CD4-positive, alpha-beta memory T cell (primary cell): ENCODE measurements around the gene OR4S1. TPM values are rescaled to one million over a fixed set of nuclear protein-coding genes. Genes with fewer than 3 reads are reported as not detected.
"Not testable (repeated sequence)": the region's sequence is repeated elsewhere in the genome, so short reads cannot be mapped to it uniquely, and the experiment has no call there.

Experiments
- CTCF ChIA-PET: fragments of 350-600 bp; sonication (Branson Sonifier 250); formaldehyde crosslinking; loops from one replicate; lab custom pipeline; 2021; ENCODE audit warnings: inconsistent platforms; ENCODE audit not compliant: partially characterized antibody; lab: Charles Lee
- POLR2A ChIA-PET: fragments of 350-600 bp; sonication (Branson Sonifier 250); formaldehyde crosslinking; loops from one replicate; lab custom pipeline; 2021; ENCODE audit not compliant: partially characterized antibody; lab: Charles Lee
- DNase-seq, 5 donors: peaks; one replicate each; pipeline versions ENCODE4 v3.0.0 to v3.0.0-alpha.2; 2020 to 2022; ENCODE audit warnings: mixed read lengths in 1 of 5
- H3K27ac ChIP-seq: one replicate; pipeline ENCODE4 v1.7.0; 2013; ENCODE audit warnings: low read depth, low read length
- H3K27me3 ChIP-seq: 2 replicates; pipeline ENCODE4 v1.7.0; 2013; ENCODE audit warnings: mild to moderate bottlenecking, low read length, moderate library complexity; ENCODE audit not compliant: insufficient read depth
- H3K36me3 ChIP-seq: 2 replicates; pipeline ENCODE4 v1.7.0; 2013; ENCODE audit warnings: mild to moderate bottlenecking, low read length, moderate library complexity; ENCODE audit not compliant: insufficient read depth
- H3K4me1 ChIP-seq: 2 replicates; pipeline ENCODE4 v1.7.0; 2013; ENCODE audit warnings: mild to moderate bottlenecking, low read length, moderate library complexity; ENCODE audit not compliant: insufficient read depth
- H3K4me3 ChIP-seq, 2 donors: one replicate each; pipeline ENCODE4 v1.7.0; 2013; ENCODE audit warnings: low read length in 2 of 2, mild to moderate bottlenecking in 1 of 2
- H3K9me3 ChIP-seq, 2 donors: one replicate each; pipeline ENCODE4 v1.7.0; 2013; ENCODE audit warnings: low read length in 2 of 2, control low read depth in 1 of 2; ENCODE audit not compliant: control insufficient read depth in 1 of 2
- H3K27ac Mint-ChIP-seq, 7 donors: one replicate each; pipeline ENCODE4 v1.8.0; 2020 to 2021; ENCODE audit warnings: mixed read lengths in 7 of 7, mild to moderate bottlenecking in 6 of 7, inconsistent platforms in 3 of 7, moderate library complexity in 3 of 7
- H3K27me3 Mint-ChIP-seq, 2 donors: one replicate each; pipeline ENCODE4 v1.8.0; 2020 to 2021; ENCODE audit warnings: mixed read lengths in 2 of 2
- H3K36me3 Mint-ChIP-seq, 2 donors: one replicate each; pipeline ENCODE4 v1.8.0; 2020 to 2021; ENCODE audit warnings: mixed read lengths in 2 of 2, inconsistent platforms in 1 of 2, mild to moderate bottlenecking in 1 of 2
- H3K4me1 Mint-ChIP-seq, 4 donors: one replicate each; pipeline ENCODE4 v1.8.0; 2020 to 2021; ENCODE audit warnings: mixed read lengths in 4 of 4, mild to moderate bottlenecking in 1 of 4
- H3K4me3 Mint-ChIP-seq, 8 donors: one replicate each; pipeline ENCODE4 v1.8.0; 2020 to 2021; ENCODE audit warnings: mixed read lengths in 8 of 8, mild to moderate bottlenecking in 7 of 8, moderate library complexity in 6 of 8, inconsistent platforms in 3 of 8
- H3K9me3 Mint-ChIP-seq, 8 donors: one replicate each; pipeline ENCODE4 v1.8.0; 2020 to 2021; ENCODE audit warnings: mixed read lengths in 8 of 8, mild to moderate bottlenecking in 5 of 8, inconsistent platforms in 3 of 8, moderate library complexity in 1 of 8
- intact Hi-C: fragments of 100-400 bp; cut with micrococcal nuclease; formaldehyde crosslinking; loops from one replicate; pipeline ENCODE4 v1.15.1; 2023
- polyA plus RNA-seq, 2 donors: library from polyadenylated mRNA; unstranded; fragments of 300-500 nt; fragmentation: Illumina TruSeq; gene quantifications; one replicate each; pipeline ENCODE4 v1.2.3, GENCODE V29; 2021
- total RNA-seq, 2 experiments: library from RNA; stranded (reverse); gene quantifications; one replicate each; pipeline ENCODE4 v1.2.3, GENCODE V29; 2021

The OR4S1 gene
- total RNA-seq (not detected), polyA plus RNA-seq (not detected)

GRCh38 chr11:48305923-48306322 is at the start of gene OR4S1:
Gene OR4S1 (plus strand): TSS chr11:48306223. CDS start chr11:48306223, 0 bp downstream.
- peaks cover 3 to 10% of the 10 kb centered on the region in 2 donors for H3K27me3 Mint-ChIP-seq
- no peak for DNase-seq
- H3K27ac Mint-ChIP-seq: peak within 1 kb of the TSS in 1 of 7 donors; percentile 43
- Histone ChIP-seq H3K36me3 (no peaks in the 10 kb centered on the region), H3K27ac (no peak within 1 kb of the TSS), H3K9me3 (no peaks in the 10 kb centered on the region), H3K4me3 (no peak within 1 kb of the TSS), H3K27me3 (no peaks in the 10 kb centered on the region), H3K4me1 (no peaks in the 10 kb centered on the region)
- H3K36me3 Mint-ChIP-seq: no peaks in the 10 kb centered on the region
- intact Hi-C loops: no loop called here
- H3K9me3 Mint-ChIP-seq: peaks cover 0 to 4% (median 2%) of the 10 kb centered on the region in 8 donors
- no peak within 1 kb of the TSS for H3K4me3 Mint-ChIP-seq
- POLR2A ChIA-PET: no interaction called here
- peaks cover 0 to 6% (median 4%) of the 10 kb centered on the region in 4 donors for H3K4me1 Mint-ChIP-seq
- CTCF ChIA-PET: interaction anchor here (1.1 to 2.8 kb wide), 2 partner anchors 7 to 115 kb away, joined by 3 to 10 read pairs; no protein-coding TSS in a partner anchor

DNA sequence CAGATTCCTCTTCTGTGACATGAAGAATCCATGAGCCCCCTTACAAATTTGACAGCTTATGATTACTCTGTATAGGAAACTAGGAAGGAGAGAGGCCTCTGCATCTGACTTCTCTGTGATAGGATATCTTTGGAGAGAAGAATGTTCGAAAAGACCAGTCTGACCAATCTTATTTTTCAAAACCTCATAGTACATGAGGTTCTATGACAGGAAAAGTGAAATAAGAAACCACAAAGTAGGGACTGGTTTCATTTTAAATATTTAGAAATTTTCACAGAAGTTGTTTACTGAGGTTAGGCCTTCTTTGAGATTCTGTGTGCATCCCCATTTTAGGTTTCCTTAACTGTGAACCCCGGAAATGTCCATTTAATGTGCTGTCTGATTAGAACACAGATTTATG is 44.4 kb upstream of the OR4S1 start:
- Histone ChIP-seq H3K27me3 (no peaks in the 10 kb centered on the region), H3K36me3 (no peaks in the 10 kb centered on the region), H3K9me3 (no peaks in the 10 kb centered on the region), H3K4me1 (no peaks in the 10 kb centered on the region), H3K4me3 (no peak overlapping the region), H3K27ac (no peak overlapping the region)
- ChIA-PET CTCF (interaction anchor here (0.6 kb wide), 1 partner anchor 89 kb away, joined by 4 read pairs; no protein-coding TSS in a partner anchor), POLR2A (no interaction called here)
- DNase-seq: no peak
- Mint-ChIP-seq H3K27ac (peak overlapping the region in 1 of 7 donors; percentile 10), H3K36me3 (no peaks in the 10 kb centered on the region), H3K4me3 (no peak overlapping the region), H3K9me3 (peaks cover 0 to 6% (median 4%) of the 10 kb centered on the region in 8 donors), H3K27me3 (peaks cover under 1 to 3% of the 10 kb centered on the region in 2 donors), H3K4me1 (peaks cover 4 to 7% (median 5%) of the 10 kb centered on the region in 4 donors)
- intact Hi-C loops: no loop called here

- Histone ChIP-seq H3K36me3 (no peaks in the 10 kb centered on the region), H3K4me3 (no peak within 1 kb of the TSS), H3K27me3 (no peaks in the 10 kb centered on the region), H3K27ac (no peak within 1 kb of the TSS), H3K4me1 (no peaks in the 10 kb centered on the region), H3K9me3 (no peaks in the 10 kb centered on the region)
- H3K4me3 Mint-ChIP-seq: no peak within 1 kb of the TSS
- H3K27ac Mint-ChIP-seq: peak within 1 kb of the TSS in 1 of 7 donors; percentile 70
- H3K4me1 Mint-ChIP-seq: peaks cover 4 to 7% (median 5%) of the 10 kb centered on the region in 4 donors
- H3K27me3 Mint-ChIP-seq: no peaks in the 10 kb centered on the region
- ChIA-PET CTCF (no interaction called here), POLR2A (no interaction called here)
- no peaks in the 10 kb centered on the region for H3K36me3 Mint-ChIP-seq
- H3K9me3 Mint-ChIP-seq: peaks cover 0 to 6% (median 4%) of the 10 kb centered on the region in 8 donors
- DNase-seq: no peak
- intact Hi-C loops: no loop called here
These were observed 42.6 kb upstream of the OR4S1 start, which contains the start of gene OR4X1 for GRCh38 chr11:48263423-48263911. Gene OR4X1 (plus strand): TSS chr11:48263861. CDS start chr11:48263861, 0 bp downstream.

GRCh38 chr11:48270621-48271020 is 35.4 kb upstream of the OR4S1 start:
- ChIA-PET CTCF (no interaction called here), POLR2A (no interaction called here)
- Mint-ChIP-seq H3K36me3 (no peaks in the 10 kb centered on the region), H3K4me3 (no peak overlapping the region), H3K4me1 (no peaks in the 10 kb centered on the region), H3K27me3 (peaks cover 2 to 4% of the 10 kb centered on the region in 2 donors), H3K9me3 (no peaks in the 10 kb centered on the region), H3K27ac (no peak overlapping the region)
- Histone ChIP-seq H3K27ac (no peak overlapping the region), H3K4me3 (no peak overlapping the region), H3K9me3 (no peaks in the 10 kb centered on the region), H3K27me3 (peaks cover 3% of the 10 kb centered on the region), H3K36me3 (no peaks in the 10 kb centered on the region), H3K4me1 (no peaks in the 10 kb centered on the region)
- intact Hi-C loops: no loop called here
- no peak for DNase-seq

GRCh38 chr11:48272606-48273005 is 33.4 kb upstream of the OR4S1 start:
- CTCF ChIA-PET: interaction anchor here (1.1 to 1.5 kb wide), 2 partner anchors 10 to 35 kb away, joined by 3 read pairs; no protein-coding TSS in a partner anchor
- Mint-ChIP-seq H3K27ac (no peak overlapping the region), H3K4me1 (no peaks in the 10 kb centered on the region), H3K4me3 (no peak overlapping the region), H3K27me3 (peaks cover 2 to 4% of the 10 kb centered on the region in 2 donors), H3K36me3 (no peaks in the 10 kb centered on the region), H3K9me3 (no peaks in the 10 kb centered on the region)
- DNase-seq: no peak
- Histone ChIP-seq H3K4me1 (no peaks in the 10 kb centered on the region), H3K4me3 (no peak overlapping the region), H3K27me3 (peaks cover 3% of the 10 kb centered on the region), H3K9me3 (no peaks in the 10 kb centered on the region), H3K36me3 (no peaks in the 10 kb centered on the region), H3K27ac (no peak overlapping the region)
- POLR2A ChIA-PET: no interaction called here
- intact Hi-C loops: no loop called here

GRCh38 chr11:48307760-48308386 is 1.9 kb downstream of the OR4S1 start:
- intact Hi-C loops: loop anchor here (1.0 kb wide), 1 partner anchor 135 kb away; no protein-coding TSS in a partner anchor
- no peak overlapping the region for H3K27ac Mint-ChIP-seq
- peaks cover 0 to 8% (median 0%) of the 10 kb centered on the region in 8 donors for H3K9me3 Mint-ChIP-seq
- DNase-seq: peak; percentile 52 to 59 (median 56)
- ChIA-PET POLR2A (no interaction called here), CTCF (interaction anchor here (0.5 to 2.9 kb wide), 16 partner anchors 8 to 861 kb away, joined by 3 to 28 read pairs (median 4); no protein-coding TSS in a partner anchor)
- Histone ChIP-seq H3K4me1 (no peaks in the 10 kb centered on the region), H3K4me3 (no peak overlapping the region), H3K27me3 (no peaks in the 10 kb centered on the region), H3K9me3 (no peaks in the 10 kb centered on the region), H3K36me3 (no peaks in the 10 kb centered on the region), H3K27ac (no peak overlapping the region)
- no peaks in the 10 kb centered on the region for H3K36me3 Mint-ChIP-seq
- H3K4me1 Mint-ChIP-seq: peaks cover 0 to 6% (median 4%) of the 10 kb centered on the region in 4 donors
- no peak overlapping the region for H3K4me3 Mint-ChIP-seq
- H3K27me3 Mint-ChIP-seq: peaks cover 6 to 10% of the 10 kb centered on the region in 2 donors

DNA sequence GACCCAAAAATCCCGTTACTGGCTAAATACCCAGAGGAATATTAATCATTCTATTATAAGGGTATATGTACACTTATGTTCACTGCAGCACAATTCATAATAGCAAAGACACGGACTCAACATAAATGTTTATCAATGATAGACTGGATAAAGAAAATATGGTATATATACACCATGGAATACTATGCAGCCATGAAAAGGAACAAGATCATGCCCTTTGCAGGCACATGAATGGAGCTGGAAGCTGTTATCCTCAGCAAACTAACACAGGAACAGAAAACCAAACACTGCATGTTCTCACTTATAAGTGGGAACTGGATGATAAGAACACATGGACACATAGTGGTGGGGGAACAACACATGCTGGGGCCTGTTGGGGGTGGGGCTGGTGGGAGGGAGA is 7.6 kb downstream of the OR4S1 start:
- H3K27ac Mint-ChIP-seq, H3K27me3 Mint-ChIP-seq, intact Hi-C loops, H3K4me1 Mint-ChIP-seq, POLR2A ChIA-PET, CTCF ChIA-PET, H3K36me3 Mint-ChIP-seq, H3K4me3 Mint-ChIP-seq, H3K27me3 ChIP-seq, DNase-seq, H3K36me3 ChIP-seq, H3K9me3 ChIP-seq, H3K27ac ChIP-seq, H3K4me1 ChIP-seq, H3K4me3 ChIP-seq: not testable (repeated sequence)
- peaks cover 3 to 23% (median 8%) of the 10 kb centered on the region in 8 donors for H3K9me3 Mint-ChIP-seq
